Uterus (tissue), 2 donors: ENCODE measurements around the gene NUP85.

ENCODE experiments used
- POLR2A ChIP-seq, 2 donors: fragments of 450-650 bp; IDR thresholded peaks; one replicate each; pipeline ENCODE4 v1.6.1; 2016; ENCODE audit warnings: antibody characterized with exemption in 2 of 2, mild to moderate bottlenecking in 1 of 2, moderate library complexity in 1 of 2
- TF ChIP-seq, protein P1 (sequence below), 4 experiments: fragments of 200-600 bp in 2 of 4; fragments of 450-650 bp in 2 of 4; sonication (generic) in 2 of 4; IDR thresholded peaks; one replicate each; pipeline ENCODE4 v1.5.1; 2016 to 2019; ENCODE audit warnings: antibody characterized with exemption in 4 of 4, mild to moderate bottlenecking in 2 of 4, moderate library complexity in 1 of 4

GRCh38 chr17:75160211-75160610 lies 45.3 kb upstream of the NUP85 start:
- TF ChIP-seq POLR2A (IDR thresholded peaks at IDR 0.05), result no peak
- TF ChIP-seq, protein P1, sequence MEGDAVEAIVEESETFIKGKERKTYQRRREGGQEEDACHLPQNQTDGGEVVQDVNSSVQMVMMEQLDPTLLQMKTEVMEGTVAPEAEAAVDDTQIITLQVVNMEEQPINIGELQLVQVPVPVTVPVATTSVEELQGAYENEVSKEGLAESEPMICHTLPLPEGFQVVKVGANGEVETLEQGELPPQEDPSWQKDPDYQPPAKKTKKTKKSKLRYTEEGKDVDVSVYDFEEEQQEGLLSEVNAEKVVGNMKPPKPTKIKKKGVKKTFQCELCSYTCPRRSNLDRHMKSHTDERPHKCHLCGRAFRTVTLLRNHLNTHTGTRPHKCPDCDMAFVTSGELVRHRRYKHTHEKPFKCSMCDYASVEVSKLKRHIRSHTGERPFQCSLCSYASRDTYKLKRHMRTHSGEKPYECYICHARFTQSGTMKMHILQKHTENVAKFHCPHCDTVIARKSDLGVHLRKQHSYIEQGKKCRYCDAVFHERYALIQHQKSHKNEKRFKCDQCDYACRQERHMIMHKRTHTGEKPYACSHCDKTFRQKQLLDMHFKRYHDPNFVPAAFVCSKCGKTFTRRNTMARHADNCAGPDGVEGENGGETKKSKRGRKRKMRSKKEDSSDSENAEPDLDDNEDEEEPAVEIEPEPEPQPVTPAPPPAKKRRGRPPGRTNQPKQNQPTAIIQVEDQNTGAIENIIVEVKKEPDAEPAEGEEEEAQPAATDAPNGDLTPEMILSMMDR (IDR thresholded peaks at IDR 0.05), result no peak
